K562 (cell line): Measurements from ENCODE around the gene FGF21. TPM values are rescaled to one million over a fixed set of nuclear protein-coding genes. Genes with fewer than 3 reads are reported as not detected.

ENCODE experiments used
- HDAC1 ChIP-seq, 2 experiments: fragments of 450-650 bp; IDR thresholded peaks; 2 replicates each; pipeline ENCODE4 v1.6.1; 2016 to 2017; ENCODE audit warnings: inconsistent platforms in 1 of 2, mild to moderate bottlenecking in 1 of 2, moderate library complexity in 1 of 2
- MTA3 ChIP-seq: fragments of 450-650 bp; formaldehyde crosslinking; IDR thresholded peaks from 2 replicates; pipeline ENCODE4 v1.6.1; 2017; ENCODE audit warnings: mild to moderate bottlenecking, borderline replicate concordance
- PHB2 ChIP-seq: fragments of 450-650 bp; IDR thresholded peaks from 2 replicates; pipeline ENCODE4 v1.6.1; 2017; ENCODE audit warnings: low read depth
- PHF8 ChIP-seq: fragments of 200-600 bp; sonication (generic); IDR thresholded peaks from 2 replicates; pipeline ENCODE4 v1.6.1; 2012; ENCODE audit warnings: mixed run types, mild to moderate bottlenecking, inconsistent platforms, low read length, moderate library complexity, borderline replicate concordance
- SRSF1 ChIP-seq: fragments of 200-400 bp; formaldehyde crosslinking; IDR thresholded peaks from 2 replicates; pipeline ENCODE4 v1.6.1; 2017; ENCODE audit warnings: mild to moderate bottlenecking, low read depth, low read length, moderate library complexity
- ZC3H8 ChIP-seq: fragments of 450-650 bp; IDR thresholded peaks from 2 replicates; pipeline ENCODE4 v1.6.1; 2017
- ZFP30 ChIP-seq: fragments of 250-450 bp; sonication (Bioruptor Pico); IDR thresholded peaks from 2 replicates; pipeline ENCODE4 v1.8.0; 2022; ENCODE audit warnings: moderate library complexity, mild to moderate bottlenecking, inconsistent platforms, borderline replicate concordance
- ZNF143 ChIP-seq: sonication (generic); formaldehyde crosslinking; IDR thresholded peaks from 2 replicates; pipeline ENCODE4 v1.9.0; 2022; ENCODE audit warnings: mild to moderate bottlenecking, missing genetic modification reagents
- ZNF184 ChIP-seq: sonication (generic); formaldehyde crosslinking; IDR thresholded peaks from 2 replicates; pipeline ENCODE4 v1.5.0; 2020; ENCODE audit warnings: missing genetic modification reagents
- ZNF224 ChIP-seq: sonication (generic); formaldehyde crosslinking; IDR thresholded peaks from 2 replicates; pipeline ENCODE4 v1.8.0; 2022; ENCODE audit warnings: mild to moderate bottlenecking, missing genetic modification reagents
- polyA plus RNA-seq, 8 experiments: library from polyadenylated mRNA; depleted of rRNA in 4 of 8; stranded (reverse) in 5 of 8; unstranded in 3 of 8; fragments of >200 nt; fragmentation: Nextera tagmentation in 2 of 8; fragmentation: Illumina TruSeq in 1 of 8; extraction: Ambion mirVana in 2 of 8; extraction: Trizol in 1 of 8; gene quantifications; 2 replicates each; pipeline versions ENCODE4 v1.2.1 to v1.2.3, GENCODE V29; 2011 to 2014; ENCODE audit warnings: inconsistent platforms in 1 of 8, missing spikeins in 1 of 8
- total RNA-seq, 7 experiments: library from RNA; depleted of rRNA in 6 of 7; stranded (reverse); fragments of >200 nt in 6 of 7; fragmentation: Illumina TruSeq in 2 of 7; extraction: Trizol in 2 of 7; gene quantifications; 2 replicates each; pipeline versions ENCODE4 v1.2.1 to v1.2.3, GENCODE V29; 2011 to 2021; ENCODE audit warnings: low replicate concordance in 1 of 7
- TF ChIP-seq, protein P1 (sequence below), 2 experiments: fragments of 150-350 bp in 1 of 2; IDR thresholded peaks; 2 replicates each; pipeline ENCODE4 v1.6.1; 2012 to 2016; ENCODE audit warnings: low read depth in 2 of 2, low read length in 2 of 2, mild to moderate bottlenecking in 1 of 2, moderate library complexity in 1 of 2
- TF ChIP-seq, protein P2 (sequence below): fragments of 250-450 bp; sonication (Bioruptor Pico); IDR thresholded peaks from 2 replicates; pipeline ENCODE4 v1.5.1; 2021; ENCODE audit warnings: mild to moderate bottlenecking
- TF ChIP-seq, protein P3 (sequence below), 2 experiments: fragments of 450-650 bp; formaldehyde crosslinking in 1 of 2; IDR thresholded peaks; 2 replicates each; pipeline versions ENCODE4 v1.4.0 to v1.6.1; 2014 to 2020; ENCODE audit warnings: mild to moderate bottlenecking in 2 of 2, borderline replicate concordance in 1 of 2, low read depth in 1 of 2

Gene FGF21
- total and polyA plus RNA-seq, 9 of the 15 experiments (the other 6 are each of a cell fraction or from before 2014, with no cell fraction given): 0.04 to 0.77 (median 0.09) TPM; not detected in 6

DNA sequence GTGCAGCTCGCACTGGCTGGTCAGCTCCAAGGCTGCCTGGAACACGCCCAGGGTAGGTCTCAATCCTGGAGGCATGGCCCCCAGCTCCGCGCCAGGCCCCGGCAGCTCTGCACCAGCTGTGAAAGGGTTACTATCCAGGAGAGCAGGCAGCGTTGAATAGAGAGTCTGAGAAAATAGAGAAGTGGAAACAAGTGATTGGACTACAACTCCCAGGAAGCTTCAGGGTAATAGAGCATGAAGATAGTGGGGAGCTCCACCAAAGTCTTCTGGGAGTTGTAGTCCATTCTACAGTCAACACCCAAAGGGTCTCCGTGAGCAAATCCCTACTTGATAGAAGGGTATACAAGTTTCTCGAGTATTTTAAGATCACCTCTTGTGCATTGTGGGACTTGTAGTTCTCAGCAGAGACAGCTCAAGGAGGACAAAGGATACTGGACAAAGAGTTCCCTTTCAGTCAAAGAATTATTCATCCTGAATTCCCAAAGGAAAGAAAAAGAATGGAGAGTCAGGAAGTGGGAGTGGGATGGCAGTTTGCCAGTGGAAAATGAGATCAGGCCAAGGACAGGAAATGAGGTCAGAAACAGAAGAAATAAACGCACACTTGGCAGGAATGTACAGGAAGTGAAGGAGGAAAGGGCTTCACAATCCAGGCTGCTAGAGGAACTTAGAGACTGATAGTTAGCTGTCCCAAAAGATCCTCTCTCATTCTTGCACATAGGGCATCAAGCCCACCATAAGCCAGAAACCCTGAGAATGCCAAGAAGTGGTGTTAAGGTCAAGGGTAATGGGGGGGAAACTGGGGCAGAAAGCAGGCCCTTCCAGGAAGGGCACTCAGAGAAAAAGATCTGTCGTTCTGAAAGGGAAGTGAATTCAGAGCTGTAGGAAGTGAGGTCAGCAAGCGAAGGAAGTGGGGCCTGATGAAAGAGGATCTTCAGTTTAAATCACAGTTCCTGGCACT, 30.2 kb upstream of the FGF21 start (continued):
- TF ChIP-seq, protein P1, sequence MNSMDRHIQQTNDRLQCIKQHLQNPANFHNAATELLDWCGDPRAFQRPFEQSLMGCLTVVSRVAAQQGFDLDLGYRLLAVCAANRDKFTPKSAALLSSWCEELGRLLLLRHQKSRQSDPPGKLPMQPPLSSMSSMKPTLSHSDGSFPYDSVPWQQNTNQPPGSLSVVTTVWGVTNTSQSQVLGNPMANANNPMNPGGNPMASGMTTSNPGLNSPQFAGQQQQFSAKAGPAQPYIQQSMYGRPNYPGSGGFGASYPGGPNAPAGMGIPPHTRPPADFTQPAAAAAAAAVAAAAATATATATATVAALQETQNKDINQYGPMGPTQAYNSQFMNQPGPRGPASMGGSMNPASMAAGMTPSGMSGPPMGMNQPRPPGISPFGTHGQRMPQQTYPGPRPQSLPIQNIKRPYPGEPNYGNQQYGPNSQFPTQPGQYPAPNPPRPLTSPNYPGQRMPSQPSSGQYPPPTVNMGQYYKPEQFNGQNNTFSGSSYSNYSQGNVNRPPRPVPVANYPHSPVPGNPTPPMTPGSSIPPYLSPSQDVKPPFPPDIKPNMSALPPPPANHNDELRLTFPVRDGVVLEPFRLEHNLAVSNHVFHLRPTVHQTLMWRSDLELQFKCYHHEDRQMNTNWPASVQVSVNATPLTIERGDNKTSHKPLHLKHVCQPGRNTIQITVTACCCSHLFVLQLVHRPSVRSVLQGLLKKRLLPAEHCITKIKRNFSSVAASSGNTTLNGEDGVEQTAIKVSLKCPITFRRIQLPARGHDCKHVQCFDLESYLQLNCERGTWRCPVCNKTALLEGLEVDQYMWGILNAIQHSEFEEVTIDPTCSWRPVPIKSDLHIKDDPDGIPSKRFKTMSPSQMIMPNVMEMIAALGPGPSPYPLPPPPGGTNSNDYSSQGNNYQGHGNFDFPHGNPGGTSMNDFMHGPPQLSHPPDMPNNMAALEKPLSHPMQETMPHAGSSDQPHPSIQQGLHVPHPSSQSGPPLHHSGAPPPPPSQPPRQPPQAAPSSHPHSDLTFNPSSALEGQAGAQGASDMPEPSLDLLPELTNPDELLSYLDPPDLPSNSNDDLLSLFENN (IDR thresholded peaks at IDR 0.05; ENCODE audit: low read depth in 2 of 2, low read length in 2 of 2): 0 out of 4 replicates have a peak, but pooled peaks of 1 of the 2 experiments have one; percentile 6
- peak; percentile 98 for TF ChIP-seq ZNF143 (CRISPR knock-in tag)
- no peak for TF ChIP-seq ZNF184 (CRISPR knock-in tag)
- no peak for TF ChIP-seq SRSF1
- peak in 1 of 2 experiments; percentile 17; a peak in 1 of 4 replicates for TF ChIP-seq HDAC1 (IDR thresholded peaks at IDR 0.05)
- TF ChIP-seq, protein P2, sequence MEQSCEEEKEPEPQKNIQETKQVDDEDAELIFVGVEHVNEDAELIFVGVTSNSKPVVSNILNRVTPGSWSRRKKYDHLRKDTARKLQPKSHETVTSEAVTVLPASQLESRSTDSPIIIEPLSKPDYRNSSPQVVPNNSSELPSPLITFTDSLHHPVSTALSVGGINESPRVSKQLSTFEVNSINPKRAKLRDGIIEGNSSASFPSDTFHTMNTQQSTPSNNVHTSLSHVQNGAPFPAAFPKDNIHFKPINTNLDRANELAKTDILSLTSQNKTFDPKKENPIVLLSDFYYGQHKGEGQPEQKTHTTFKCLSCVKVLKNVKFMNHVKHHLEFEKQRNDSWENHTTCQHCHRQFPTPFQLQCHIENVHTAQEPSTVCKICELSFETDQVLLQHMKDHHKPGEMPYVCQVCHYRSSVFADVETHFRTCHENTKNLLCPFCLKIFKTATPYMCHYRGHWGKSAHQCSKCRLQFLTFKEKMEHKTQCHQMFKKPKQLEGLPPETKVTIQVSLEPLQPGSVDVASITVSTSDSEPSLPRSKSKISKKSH (CRISPR knock-in tag): no peak
- no peak for TF ChIP-seq ZNF224 (CRISPR knock-in tag)
- TF ChIP-seq MTA3: 0 out of 2 replicates have a peak, but pooled peaks have one; percentile 41
- TF ChIP-seq PHF8: peak; percentile 39; the same call in 1 of the 2 replicates
- TF ChIP-seq ZFP30 (CRISPR knock-in tag): no peak
- no peak for TF ChIP-seq ZC3H8
- TF ChIP-seq, protein P3, sequence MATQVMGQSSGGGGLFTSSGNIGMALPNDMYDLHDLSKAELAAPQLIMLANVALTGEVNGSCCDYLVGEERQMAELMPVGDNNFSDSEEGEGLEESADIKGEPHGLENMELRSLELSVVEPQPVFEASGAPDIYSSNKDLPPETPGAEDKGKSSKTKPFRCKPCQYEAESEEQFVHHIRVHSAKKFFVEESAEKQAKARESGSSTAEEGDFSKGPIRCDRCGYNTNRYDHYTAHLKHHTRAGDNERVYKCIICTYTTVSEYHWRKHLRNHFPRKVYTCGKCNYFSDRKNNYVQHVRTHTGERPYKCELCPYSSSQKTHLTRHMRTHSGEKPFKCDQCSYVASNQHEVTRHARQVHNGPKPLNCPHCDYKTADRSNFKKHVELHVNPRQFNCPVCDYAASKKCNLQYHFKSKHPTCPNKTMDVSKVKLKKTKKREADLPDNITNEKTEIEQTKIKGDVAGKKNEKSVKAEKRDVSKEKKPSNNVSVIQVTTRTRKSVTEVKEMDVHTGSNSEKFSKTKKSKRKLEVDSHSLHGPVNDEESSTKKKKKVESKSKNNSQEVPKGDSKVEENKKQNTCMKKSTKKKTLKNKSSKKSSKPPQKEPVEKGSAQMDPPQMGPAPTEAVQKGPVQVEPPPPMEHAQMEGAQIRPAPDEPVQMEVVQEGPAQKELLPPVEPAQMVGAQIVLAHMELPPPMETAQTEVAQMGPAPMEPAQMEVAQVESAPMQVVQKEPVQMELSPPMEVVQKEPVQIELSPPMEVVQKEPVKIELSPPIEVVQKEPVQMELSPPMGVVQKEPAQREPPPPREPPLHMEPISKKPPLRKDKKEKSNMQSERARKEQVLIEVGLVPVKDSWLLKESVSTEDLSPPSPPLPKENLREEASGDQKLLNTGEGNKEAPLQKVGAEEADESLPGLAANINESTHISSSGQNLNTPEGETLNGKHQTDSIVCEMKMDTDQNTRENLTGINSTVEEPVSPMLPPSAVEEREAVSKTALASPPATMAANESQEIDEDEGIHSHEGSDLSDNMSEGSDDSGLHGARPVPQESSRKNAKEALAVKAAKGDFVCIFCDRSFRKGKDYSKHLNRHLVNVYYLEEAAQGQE (IDR thresholded peaks at IDR 0.05; ENCODE audit: borderline replicate concordance): no peak
- TF ChIP-seq, protein P3 (CRISPR knock-in tag; IDR thresholded peaks at IDR 0.05; ENCODE audit: low read depth): no peak
- no peak for TF ChIP-seq PHB2
